ENCODE data around the gene TMEM131. TPM values are rescaled to one million over a fixed set of nuclear protein-coding genes. Genes with fewer than 3 reads are reported as not detected.

The TMEM131 gene
- total and polyA plus RNA-seq, 10 of the 15 experiments (the other 5 are each of a cell fraction or from before 2014, with no cell fraction given), result 6.0 to 48.2 (median 23.2) TPM

DNA sequence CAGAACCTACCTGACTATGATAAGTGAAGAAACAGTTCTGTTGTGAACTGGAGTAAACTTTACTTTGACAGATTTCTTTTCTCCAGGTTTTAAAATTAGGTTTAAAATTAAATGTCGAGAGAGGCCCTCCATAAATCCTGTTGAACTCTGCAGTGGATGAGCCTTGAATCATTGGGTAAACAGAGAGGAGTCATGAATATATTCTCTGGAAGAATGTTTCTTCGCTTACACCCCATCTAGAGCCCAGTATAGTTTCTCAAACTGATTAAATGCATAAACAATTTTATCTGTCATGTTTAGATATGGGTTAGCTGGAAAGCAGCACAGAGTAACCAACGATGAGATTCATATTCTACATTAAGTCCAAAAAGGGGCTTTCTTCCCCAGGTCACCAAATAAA is 198.4 kb downstream of the TMEM131 start:
- DNase-seq (ENCODE audit: low read depth, low spot score) (no peak), ATAC-seq (no peak), FAIRE-seq (no peak)
- ChIA-PET SMC1A (ENCODE audit: uncharacterized antibody, unreplicated experiment) (interaction anchor here (0.7 to 1.0 kb wide), 2 partner anchors 32 to 372 kb away, joined by 3 read pairs; no protein-coding TSS in a partner anchor), CTCF (interaction anchor here (1.8 to 1.9 kb wide), 2 partner anchors 10 to 471 kb away, joined by 4 to 5 read pairs; no protein-coding TSS in a partner anchor), RAD21 (ENCODE audit: unreplicated experiment) (no interaction called here), POLR2A (no interaction called here)
- in situ Hi-C loops (cut with MboI) (no loop called here), intact Hi-C loops (cut with micrococcal nuclease; ENCODE audit: unreplicated experiment) (no loop called here)
- H3K4me2 ChIP-seq (ENCODE audit: control insufficient read depth, insufficient read depth), result no peak overlapping the region
- BruUV-seq (replicated peaks), result no TSS peak
- no peak overlapping the region for H3K27ac ChIP-seq (ENCODE audit: control insufficient read depth, insufficient read depth)
- H2AFZ ChIP-seq (ENCODE audit: control insufficient read depth, low read depth, low read length), result no peak overlapping the region
- no peaks in the 10 kb centered on the region for H3K27me3 ChIP-seq (replicated peaks in 1 of 2; ENCODE audit: control insufficient read depth in 2 of 2, insufficient read depth in 2 of 2, low read length in 1 of 2)
- H3K36me3 ChIP-seq (ENCODE audit: control insufficient read depth in 2 of 2, insufficient read depth in 2 of 2, low read length in 1 of 2), result peaks cover 1 to 15% of the 10 kb centered on the region in 2 experiments
- no peaks in the 10 kb centered on the region for H3K9me3 ChIP-seq (replicated peaks; ENCODE audit: control insufficient read depth, insufficient read depth, low read length)
- WGBS (ENCODE audit: insufficient coverage, insufficient replicate concordance, low lambda C conversion rate, missing lambda C conversion rate), result 95% methylated on average over 3 of the region's 3 CpGs
- no peaks in the 10 kb centered on the region for H4K20me1 ChIP-seq (ENCODE audit: control insufficient read depth, insufficient read depth)
- H3K4me1 ChIP-seq (ENCODE audit: control insufficient read depth, insufficient read depth, low read length), result no peaks in the 10 kb centered on the region
- no peak overlapping the region for H3K9ac ChIP-seq (ENCODE audit: control insufficient read depth, insufficient read depth, low read length)
- H3K79me2 ChIP-seq (ENCODE audit: control insufficient read depth, insufficient read depth, low read length), result no peaks in the 10 kb centered on the region
- H3K4me3 ChIP-seq, result no peak overlapping the region
- TF ChIP-seq ZNF622 (IDR thresholded peaks at IDR 0.05) (no peak), NFXL1 (IDR thresholded peaks at IDR 0.05; ENCODE audit: borderline replicate concordance) (no peak), CREM (IDR thresholded peaks at IDR 0.05; ENCODE audit: low read depth) (no peak), JUND (IDR thresholded peaks at IDR 0.05; ENCODE audit: low read depth, low read length) (no peak), TBL1XR1 (IDR thresholded peaks at IDR 0.05; ENCODE audit: low read depth, low read length) (no peak), KDM1A (IDR thresholded peaks at IDR 0.05; ENCODE audit: borderline replicate concordance) (no peak), LARP7 (IDR thresholded peaks at IDR 0.05) (no peak), IKZF1 (conservative IDR thresholded peaks at IDR 0.05) (no peak), ZBED1 (IDR thresholded peaks at IDR 0.05; ENCODE audit: borderline replicate concordance) (no peak), ZNF24 (IDR thresholded peaks at IDR 0.05) (no peak), IKZF2 (IDR thresholded peaks at IDR 0.05) (no peak)
- TF ChIP-seq, protein P1, sequence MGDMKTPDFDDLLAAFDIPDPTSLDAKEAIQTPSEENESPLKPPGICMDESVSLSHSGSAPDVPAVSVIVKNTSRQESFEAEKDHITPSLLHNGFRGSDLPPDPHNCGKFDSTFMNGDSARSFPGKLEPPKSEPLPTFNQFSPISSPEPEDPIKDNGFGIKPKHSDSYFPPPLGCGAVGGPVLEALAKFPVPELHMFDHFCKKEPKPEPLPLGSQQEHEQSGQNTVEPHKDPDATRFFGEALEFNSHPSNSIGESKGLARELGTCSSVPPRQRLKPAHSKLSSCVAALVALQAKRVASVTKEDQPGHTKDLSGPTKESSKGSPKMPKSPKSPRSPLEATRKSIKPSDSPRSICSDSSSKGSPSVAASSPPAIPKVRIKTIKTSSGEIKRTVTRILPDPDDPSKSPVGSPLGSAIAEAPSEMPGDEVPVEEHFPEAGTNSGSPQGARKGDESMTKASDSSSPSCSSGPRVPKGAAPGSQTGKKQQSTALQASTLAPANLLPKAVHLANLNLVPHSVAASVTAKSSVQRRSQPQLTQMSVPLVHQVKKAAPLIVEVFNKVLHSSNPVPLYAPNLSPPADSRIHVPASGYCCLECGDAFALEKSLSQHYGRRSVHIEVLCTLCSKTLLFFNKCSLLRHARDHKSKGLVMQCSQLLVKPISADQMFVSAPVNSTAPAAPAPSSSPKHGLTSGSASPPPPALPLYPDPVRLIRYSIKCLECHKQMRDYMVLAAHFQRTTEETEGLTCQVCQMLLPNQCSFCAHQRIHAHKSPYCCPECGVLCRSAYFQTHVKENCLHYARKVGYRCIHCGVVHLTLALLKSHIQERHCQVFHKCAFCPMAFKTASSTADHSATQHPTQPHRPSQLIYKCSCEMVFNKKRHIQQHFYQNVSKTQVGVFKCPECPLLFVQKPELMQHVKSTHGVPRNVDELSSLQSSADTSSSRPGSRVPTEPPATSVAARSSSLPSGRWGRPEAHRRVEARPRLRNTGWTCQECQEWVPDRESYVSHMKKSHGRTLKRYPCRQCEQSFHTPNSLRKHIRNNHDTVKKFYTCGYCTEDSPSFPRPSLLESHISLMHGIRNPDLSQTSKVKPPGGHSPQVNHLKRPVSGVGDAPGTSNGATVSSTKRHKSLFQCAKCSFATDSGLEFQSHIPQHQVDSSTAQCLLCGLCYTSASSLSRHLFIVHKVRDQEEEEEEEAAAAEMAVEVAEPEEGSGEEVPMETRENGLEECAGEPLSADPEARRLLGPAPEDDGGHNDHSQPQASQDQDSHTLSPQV (IDR thresholded peaks at IDR 0.05), result no peak
- TF ChIP-seq, protein P2, sequence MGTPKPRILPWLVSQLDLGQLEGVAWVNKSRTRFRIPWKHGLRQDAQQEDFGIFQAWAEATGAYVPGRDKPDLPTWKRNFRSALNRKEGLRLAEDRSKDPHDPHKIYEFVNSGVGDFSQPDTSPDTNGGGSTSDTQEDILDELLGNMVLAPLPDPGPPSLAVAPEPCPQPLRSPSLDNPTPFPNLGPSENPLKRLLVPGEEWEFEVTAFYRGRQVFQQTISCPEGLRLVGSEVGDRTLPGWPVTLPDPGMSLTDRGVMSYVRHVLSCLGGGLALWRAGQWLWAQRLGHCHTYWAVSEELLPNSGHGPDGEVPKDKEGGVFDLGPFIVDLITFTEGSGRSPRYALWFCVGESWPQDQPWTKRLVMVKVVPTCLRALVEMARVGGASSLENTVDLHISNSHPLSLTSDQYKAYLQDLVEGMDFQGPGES (IDR thresholded peaks at IDR 0.05), result no peak
- TF ChIP-seq, protein P3, sequence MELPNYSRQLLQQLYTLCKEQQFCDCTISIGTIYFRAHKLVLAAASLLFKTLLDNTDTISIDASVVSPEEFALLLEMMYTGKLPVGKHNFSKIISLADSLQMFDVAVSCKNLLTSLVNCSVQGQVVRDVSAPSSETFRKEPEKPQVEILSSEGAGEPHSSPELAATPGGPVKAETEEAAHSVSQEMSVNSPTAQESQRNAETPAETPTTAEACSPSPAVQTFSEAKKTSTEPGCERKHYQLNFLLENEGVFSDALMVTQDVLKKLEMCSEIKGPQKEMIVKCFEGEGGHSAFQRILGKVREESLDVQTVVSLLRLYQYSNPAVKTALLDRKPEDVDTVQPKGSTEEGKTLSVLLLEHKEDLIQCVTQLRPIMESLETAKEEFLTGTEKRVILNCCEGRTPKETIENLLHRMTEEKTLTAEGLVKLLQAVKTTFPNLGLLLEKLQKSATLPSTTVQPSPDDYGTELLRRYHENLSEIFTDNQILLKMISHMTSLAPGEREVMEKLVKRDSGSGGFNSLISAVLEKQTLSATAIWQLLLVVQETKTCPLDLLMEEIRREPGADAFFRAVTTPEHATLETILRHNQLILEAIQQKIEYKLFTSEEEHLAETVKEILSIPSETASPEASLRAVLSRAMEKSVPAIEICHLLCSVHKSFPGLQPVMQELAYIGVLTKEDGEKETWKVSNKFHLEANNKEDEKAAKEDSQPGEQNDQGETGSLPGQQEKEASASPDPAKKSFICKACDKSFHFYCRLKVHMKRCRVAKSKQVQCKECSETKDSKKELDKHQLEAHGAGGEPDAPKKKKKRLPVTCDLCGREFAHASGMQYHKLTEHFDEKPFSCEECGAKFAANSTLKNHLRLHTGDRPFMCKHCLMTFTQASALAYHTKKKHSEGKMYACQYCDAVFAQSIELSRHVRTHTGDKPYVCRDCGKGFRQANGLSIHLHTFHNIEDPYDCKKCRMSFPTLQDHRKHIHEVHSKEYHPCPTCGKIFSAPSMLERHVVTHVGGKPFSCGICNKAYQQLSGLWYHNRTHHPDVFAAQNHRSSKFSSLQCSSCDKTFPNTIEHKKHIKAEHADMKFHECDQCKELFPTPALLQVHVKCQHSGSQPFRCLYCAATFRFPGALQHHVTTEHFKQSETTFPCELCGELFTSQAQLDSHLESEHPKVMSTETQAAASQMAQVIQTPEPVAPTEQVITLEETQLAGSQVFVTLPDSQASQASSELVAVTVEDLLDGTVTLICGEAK (IDR thresholded peaks at IDR 0.05; ENCODE audit: borderline replicate concordance), result no peak
- TF ChIP-seq, protein P4, sequence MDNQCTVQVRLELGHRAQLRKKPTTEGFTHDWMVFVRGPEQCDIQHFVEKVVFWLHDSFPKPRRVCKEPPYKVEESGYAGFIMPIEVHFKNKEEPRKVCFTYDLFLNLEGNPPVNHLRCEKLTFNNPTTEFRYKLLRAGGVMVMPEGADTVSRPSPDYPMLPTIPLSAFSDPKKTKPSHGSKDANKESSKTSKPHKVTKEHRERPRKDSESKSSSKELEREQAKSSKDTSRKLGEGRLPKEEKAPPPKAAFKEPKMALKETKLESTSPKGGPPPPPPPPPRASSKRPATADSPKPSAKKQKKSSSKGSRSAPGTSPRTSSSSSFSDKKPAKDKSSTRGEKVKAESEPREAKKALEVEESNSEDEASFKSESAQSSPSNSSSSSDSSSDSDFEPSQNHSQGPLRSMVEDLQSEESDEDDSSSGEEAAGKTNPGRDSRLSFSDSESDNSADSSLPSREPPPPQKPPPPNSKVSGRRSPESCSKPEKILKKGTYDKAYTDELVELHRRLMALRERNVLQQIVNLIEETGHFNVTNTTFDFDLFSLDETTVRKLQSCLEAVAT (IDR thresholded peaks at IDR 0.05), result no peak

All from GM12878 (cell line).